HepG2 (cell line): ENCODE results near the gene RHBDL3. TPM values are rescaled to one million over a fixed set of nuclear protein-coding genes. Genes with fewer than 3 reads are reported as not detected.

Experiments
- CCAR2 ChIP-seq: fragments of 200-400 bp; formaldehyde crosslinking; optimal IDR thresholded peaks from 2 replicates; pipeline ENCODE3; 2018; ENCODE audit warnings: low read depth, mild to moderate bottlenecking, low read length, moderate library complexity
- DDIT3 ChIP-seq: sonication (generic); formaldehyde crosslinking; IDR thresholded peaks from 2 replicates; pipeline ENCODE4 v1.4.0; 2020; ENCODE audit warnings: mild to moderate bottlenecking, missing genetic modification reagents
- GABPA ChIP-seq, 2 experiments: IDR thresholded peaks; 2 replicates each; pipeline ENCODE4 v1.6.1; 2011 to 2016; ENCODE audit warnings: low read depth in 2 of 2, low read length in 1 of 2, missing biosample characterization in 1 of 2, missing genetic modification characterization in 1 of 2
- HNF1B ChIP-seq: sonication (generic); formaldehyde crosslinking; IDR thresholded peaks from 2 replicates; pipeline ENCODE4 v1.5.1; 2020; ENCODE audit warnings: mild to moderate bottlenecking, moderate library complexity, missing genetic modification reagents
- HOXA3 ChIP-seq: sonication (generic); formaldehyde crosslinking; IDR thresholded peaks from 2 replicates; pipeline ENCODE4 v1.5.0; 2020; ENCODE audit warnings: missing genetic modification reagents
- KAT7 ChIP-seq: IDR thresholded peaks from 2 replicates; pipeline ENCODE4 v1.6.1; 2018; ENCODE audit warnings: borderline replicate concordance, missing compliant biosample characterization
- MED13 ChIP-seq: sonication (generic); formaldehyde crosslinking; IDR thresholded peaks from 2 replicates; pipeline ENCODE4 v1.5.0; 2020; ENCODE audit warnings: missing genetic modification reagents
- MLXIP ChIP-seq: sonication (generic); formaldehyde crosslinking; IDR thresholded peaks from 2 replicates; pipeline ENCODE4 v1.9.0; 2021; ENCODE audit warnings: missing genetic modification reagents, borderline replicate concordance
- MTA3 ChIP-seq: sonication (generic); formaldehyde crosslinking; IDR thresholded peaks from 2 replicates; pipeline ENCODE4 v1.4.0; 2020; ENCODE audit warnings: missing genetic modification reagents
- MYC ChIP-seq: sonication (generic); formaldehyde crosslinking; IDR thresholded peaks from 2 replicates; pipeline ENCODE4 v1.9.0; 2021; ENCODE audit warnings: missing genetic modification reagents, borderline replicate concordance
- NFKBIZ ChIP-seq: IDR thresholded peaks from 2 replicates; pipeline ENCODE4 v1.6.1; 2018; ENCODE audit warnings: missing genetic modification reagents, missing compliant biosample characterization
- PAX8 ChIP-seq: sonication (generic); formaldehyde crosslinking; IDR thresholded peaks from 2 replicates; pipeline ENCODE4 v1.8.0; 2022; ENCODE audit warnings: mild to moderate bottlenecking, missing genetic modification reagents, borderline replicate concordance
- PHF8 ChIP-seq: sonication (generic); formaldehyde crosslinking; IDR thresholded peaks from 2 replicates; pipeline ENCODE4 v1.5.0; 2020; ENCODE audit warnings: missing genetic modification reagents
- SNAI1 ChIP-seq: sonication (generic); formaldehyde crosslinking; IDR thresholded peaks from 2 replicates; pipeline ENCODE4 v1.5.0; 2020; ENCODE audit warnings: mild to moderate bottlenecking, missing genetic modification reagents, borderline replicate concordance
- SOX6 ChIP-seq, 2 experiments: fragments of 450-650 bp in 1 of 2; sonication (generic) in 1 of 2; formaldehyde crosslinking in 1 of 2; IDR thresholded peaks; 2 replicates each; pipeline versions ENCODE4 v1.4.0 to v1.6.1; 2017 to 2020; ENCODE audit warnings: antibody characterized with exemption in 1 of 2, mild to moderate bottlenecking in 1 of 2, missing genetic modification reagents in 1 of 2
- TBX3 ChIP-seq: fragments of 450-650 bp; IDR thresholded peaks from 2 replicates; pipeline ENCODE4 v1.6.1; 2017; ENCODE audit warnings: antibody characterized with exemption, mild to moderate bottlenecking, inconsistent platforms, borderline replicate concordance
- TP53 ChIP-seq: sonication (generic); formaldehyde crosslinking; conservative IDR thresholded peaks from 2 replicates; pipeline ENCODE4 v1.4.0; 2020; ENCODE audit warnings: missing genetic modification reagents
- ZBTB38 ChIP-seq: sonication (generic); formaldehyde crosslinking; IDR thresholded peaks from 2 replicates; pipeline ENCODE4 v1.5.1; 2020; ENCODE audit warnings: mild to moderate bottlenecking, missing genetic modification reagents
- ZNF224 ChIP-seq: sonication (generic); formaldehyde crosslinking; IDR thresholded peaks from 2 replicates; pipeline ENCODE4 v1.5.0; 2020; ENCODE audit warnings: mild to moderate bottlenecking, missing genetic modification reagents
- ZNF225 ChIP-seq: sonication (generic); formaldehyde crosslinking; IDR thresholded peaks from 2 replicates; pipeline ENCODE4 v1.4.0; 2020; ENCODE audit warnings: mild to moderate bottlenecking, missing genetic modification reagents
- ZNF230 ChIP-seq: sonication (generic); formaldehyde crosslinking; IDR thresholded peaks from 2 replicates; pipeline ENCODE4 v1.4.0; 2020; ENCODE audit warnings: mild to moderate bottlenecking, missing genetic modification reagents
- ZNF335 ChIP-seq: sonication (generic); formaldehyde crosslinking; IDR thresholded peaks from 2 replicates; pipeline ENCODE4 v1.4.0; 2020; ENCODE audit warnings: missing genetic modification reagents
- ZNF414 ChIP-seq: sonication (generic); formaldehyde crosslinking; IDR thresholded peaks from 2 replicates; pipeline ENCODE4 v1.5.0; 2020; ENCODE audit warnings: missing genetic modification reagents
- ZNF44 ChIP-seq: sonication (generic); formaldehyde crosslinking; IDR thresholded peaks from 2 replicates; pipeline ENCODE4 v1.5.1; 2020; ENCODE audit warnings: mild to moderate bottlenecking, missing genetic modification reagents
- ZNF670 ChIP-seq: sonication (generic); formaldehyde crosslinking; IDR thresholded peaks from 2 replicates; pipeline ENCODE4 v1.8.0; 2022; ENCODE audit warnings: mild to moderate bottlenecking, missing genetic modification reagents, borderline replicate concordance
- ZNF746 ChIP-seq: sonication (generic); formaldehyde crosslinking; IDR thresholded peaks from 2 replicates; pipeline ENCODE4 v1.8.0; 2022; ENCODE audit warnings: mild to moderate bottlenecking, missing genetic modification reagents
- ZNF773 ChIP-seq: sonication (generic); formaldehyde crosslinking; IDR thresholded peaks from 2 replicates; pipeline ENCODE4 v1.4.0; 2020; ENCODE audit warnings: missing genetic modification reagents, borderline replicate concordance
- ZSCAN30 ChIP-seq: sonication (generic); formaldehyde crosslinking; IDR thresholded peaks from 2 replicates; pipeline ENCODE4 v1.5.0; 2020; ENCODE audit warnings: mild to moderate bottlenecking, missing genetic modification reagents
- polyA plus RNA-seq, 8 experiments: library from polyadenylated mRNA; depleted of rRNA in 3 of 8; stranded (reverse) in 7 of 8; unstranded in 1 of 8; fragments of >200 nt; fragmentation: Illumina TruSeq in 4 of 8; extraction: Trizol in 4 of 8; gene quantifications; 2 replicates each; pipeline versions ENCODE4 v1.2.1 to v1.2.3, GENCODE V29; 2011 to 2016; ENCODE audit warnings: low read depth in 4 of 8, missing spikeins in 1 of 8, mixed read lengths in 1 of 8; ENCODE audit not compliant: insufficient read depth in 1 of 8
- total RNA-seq, 5 experiments: library from RNA; depleted of rRNA; stranded (reverse); fragments of >200 nt; fragmentation: Illumina TruSeq; extraction: Trizol; gene quantifications; 2 replicates each; pipeline ENCODE4 v1.2.3, GENCODE V29; 2016; ENCODE audit warnings: low read depth in 1 of 5

RHBDL3 gene
- total and polyA plus RNA-seq, 2 of the 13 experiments (the other 11 are each of a cell fraction or from before 2014, with no cell fraction given): 0.09 TPM; not detected in 1

- 0 out of 2 replicates have a peak, but pooled peaks have one; percentile 7 for TF ChIP-seq MLXIP (CRISPR knock-in tag)
- TF ChIP-seq ZNF225 (CRISPR knock-in tag): no peak
- TF ChIP-seq ZNF44 (CRISPR knock-in tag): no peak
- TF ChIP-seq DDIT3 (CRISPR knock-in tag): no peak
- no peak for TF ChIP-seq GABPA (IDR thresholded peaks at IDR 0.05; ENCODE audit: low read depth, low read length)
- no peak for TF ChIP-seq GABPA (CRISPR knock-in tag; IDR thresholded peaks at IDR 0.05; ENCODE audit: low read depth)
- TF ChIP-seq ZNF335 (CRISPR knock-in tag): no peak
- no peak for TF ChIP-seq ZNF746 (CRISPR knock-in tag)
- no peak for TF ChIP-seq ZNF230 (CRISPR knock-in tag)
- TF ChIP-seq ZNF670: no peak
- TF ChIP-seq ZNF224 (CRISPR knock-in tag): no peak
- TF ChIP-seq TP53: no peak
- no peak for TF ChIP-seq CCAR2
- TF ChIP-seq ZNF414 (CRISPR knock-in tag): 0 out of 2 replicates have a peak, but pooled peaks have one; percentile 26
- TF ChIP-seq SNAI1 (CRISPR knock-in tag): no peak
- no peak for TF ChIP-seq TBX3
- TF ChIP-seq NFKBIZ (CRISPR knock-in tag): no peak
- no peak for TF ChIP-seq ZNF773
- TF ChIP-seq MTA3: no peak
- no peak for TF ChIP-seq PAX8 (CRISPR knock-in tag)
- TF ChIP-seq MED13 (CRISPR knock-in tag): no peak
- TF ChIP-seq ZBTB38: peak; percentile 96
- no peak for TF ChIP-seq ZSCAN30
- no peak for TF ChIP-seq SOX6 (IDR thresholded peaks at IDR 0.05)
- TF ChIP-seq SOX6 (CRISPR knock-in tag; IDR thresholded peaks at IDR 0.05): no peak
- TF ChIP-seq PHF8 (CRISPR knock-in tag): no peak
- TF ChIP-seq HNF1B: no peak
- no peak for TF ChIP-seq HOXA3 (CRISPR knock-in tag)
- TF ChIP-seq MYC (CRISPR knock-in tag): no peak
- TF ChIP-seq KAT7 (CRISPR knock-in tag): no peak
These were observed 83.8 kb downstream of the RHBDL3 start (continued) for GRCh38 chr17:32349503-32349853.
